IMR-90 (cell line): ENCODE data around the gene HOXD9. TPM values are rescaled to one million over a fixed set of nuclear protein-coding genes. Genes with fewer than 3 reads are reported as not detected.

Experiments
- ATAC-seq: fragments of 200-7000 bp; cut with Tn5 transposase; 2 replicates; pipeline ENCODE4 v1.9.1; 2020; ENCODE audit warnings: low read depth, mild to moderate bottlenecking, moderate library complexity
- BruUV-seq: library from RNA; stranded (reverse); fragments of 400-500 nt; replicated peaks from 2 replicates; lab custom pipeline; 2021; lab: Mats Ljungman, UMichigan
- CTCF ChIA-PET: fragments of 300-600 bp; formaldehyde crosslinking; extraction: SDS; loops from one replicate; lab custom pipeline; 2021; ENCODE audit warnings: antibody characterized with exemption; lab: Yijun Ruan, JAX
- POLR2A ChIA-PET: fragments of 300-600 bp; sonication (Branson Sonifier 250); formaldehyde crosslinking; loops from one replicate; lab custom pipeline; 2022; ENCODE audit warnings: antibody characterized with exemption; ENCODE audit not compliant: unreplicated experiment; lab: Charles Lee
- DNase-seq: peaks from one replicate; pipeline ENCODE4 v3.0.0; 2013
- H2AFZ ChIP-seq: replicated peaks from 2 replicates; pipeline ENCODE3; 2013; ENCODE audit warnings: low read length, mild to moderate bottlenecking; ENCODE audit not compliant: poor library complexity
- H2AK5ac ChIP-seq: 2 replicates; pipeline ENCODE4 v1.6.1; 2013; ENCODE audit warnings: low read depth, low read length, inconsistent platforms
- H2AK9ac ChIP-seq: replicated peaks from 2 replicates; pipeline ENCODE3; 2013; ENCODE audit warnings: mild to moderate bottlenecking, low read depth, low read length, moderate library complexity; ENCODE audit not compliant: poor library complexity
- H2BK120ac ChIP-seq: 2 replicates; pipeline ENCODE4 v1.6.1; 2013; ENCODE audit warnings: low read depth, low read length, inconsistent platforms
- H2BK15ac ChIP-seq: 3 replicates; pipeline ENCODE4 v1.6.1; 2013; ENCODE audit warnings: low read depth, low read length, inconsistent platforms
- H2BK20ac ChIP-seq: 2 replicates; pipeline ENCODE4 v1.6.1; 2013; ENCODE audit warnings: low read depth, mild to moderate bottlenecking, inconsistent platforms, low read length, moderate library complexity
- H2BK5ac ChIP-seq: 2 replicates; pipeline ENCODE4 v1.6.1; 2013; ENCODE audit warnings: mild to moderate bottlenecking, low read depth, low read length, inconsistent platforms; ENCODE audit not compliant: poor library complexity, severe bottlenecking
- H3K14ac ChIP-seq: replicated peaks from 2 replicates; pipeline ENCODE4 v1.6.1; 2013; ENCODE audit warnings: low read depth, low read length, inconsistent platforms
- H3K18ac ChIP-seq: 2 replicates; pipeline ENCODE4 v1.6.1; 2013; ENCODE audit warnings: low read depth, low read length, control low read depth
- H3K23ac ChIP-seq: 2 replicates; pipeline ENCODE4 v1.6.1; 2013; ENCODE audit warnings: low read depth, low read length, inconsistent platforms
- H3K27ac ChIP-seq: 2 replicates; pipeline ENCODE4 v1.5.1; 2013; ENCODE audit warnings: mild to moderate bottlenecking, control low read depth, low read length; ENCODE audit not compliant: insufficient read depth
- H3K27me3 ChIP-seq: 2 replicates; pipeline ENCODE4 v1.6.1; 2013; ENCODE audit warnings: low read length; ENCODE audit not compliant: control insufficient read depth, insufficient read depth
- H3K36me3 ChIP-seq: 2 replicates; pipeline ENCODE4 v1.6.1; 2013; ENCODE audit warnings: low read length, mixed read lengths; ENCODE audit not compliant: control insufficient read depth, insufficient read depth
- H3K4ac ChIP-seq: 2 replicates; pipeline ENCODE4 v1.6.1; 2013; ENCODE audit warnings: low read depth, low read length, inconsistent platforms
- H3K4me1 ChIP-seq: 2 replicates; pipeline ENCODE4 v1.6.1; 2013; ENCODE audit warnings: low read length, mixed read lengths; ENCODE audit not compliant: control insufficient read depth, insufficient read depth
- H3K4me2 ChIP-seq: 2 replicates; pipeline ENCODE4 v1.6.1; 2013; ENCODE audit warnings: low read depth, mild to moderate bottlenecking, control low read depth, low read length, moderate library complexity
- H3K4me3 ChIP-seq: 2 replicates; pipeline ENCODE4 v1.5.1; 2013; ENCODE audit warnings: low read depth, mild to moderate bottlenecking, control low read depth, low read length, moderate library complexity; ENCODE audit not compliant: insufficient read depth
- H3K56ac ChIP-seq: 2 replicates; pipeline ENCODE4 v1.6.1; 2013; ENCODE audit warnings: low read length, inconsistent platforms; ENCODE audit not compliant: insufficient read depth; ENCODE audit errors: extremely low read depth
- H3K79me1 ChIP-seq, 2 experiments: 2 replicates each; pipeline ENCODE4 v1.6.1; 2013; ENCODE audit warnings: low read length in 2 of 2, inconsistent platforms in 1 of 2, low read depth in 1 of 2
- H3K9ac ChIP-seq: 2 replicates; pipeline ENCODE4 v1.6.1; 2013; ENCODE audit warnings: low read depth, low read length, control low read depth
- H3K9me1 ChIP-seq: 2 replicates; pipeline ENCODE4 v1.6.1; 2013; ENCODE audit warnings: low read length, inconsistent platforms; ENCODE audit not compliant: insufficient read depth
- H3K9me3 ChIP-seq: 2 replicates; pipeline ENCODE4 v1.6.1; 2013; ENCODE audit warnings: low read length; ENCODE audit not compliant: control insufficient read depth, insufficient read depth
- H4K20me1 ChIP-seq: 2 replicates; pipeline ENCODE4 v1.6.1; 2013; ENCODE audit warnings: low read length, inconsistent platforms; ENCODE audit not compliant: insufficient read depth
- H4K5ac ChIP-seq: 2 replicates; pipeline ENCODE4 v1.6.1; 2013; ENCODE audit warnings: mild to moderate bottlenecking, low read depth, low read length, control low read depth
- H4K8ac ChIP-seq, 2 experiments: 2 replicates each; pipeline ENCODE4 v1.6.1; 2013; ENCODE audit warnings: low read depth in 2 of 2, low read length in 2 of 2, control low read depth in 1 of 2, inconsistent platforms in 1 of 2
- H4K91ac ChIP-seq: 2 replicates; pipeline ENCODE4 v1.6.1; 2013; ENCODE audit warnings: low read depth, low read length, inconsistent platforms; ENCODE audit not compliant: insufficient read depth
- BHLHE40 ChIP-seq: fragments of 150-350 bp; IDR thresholded peaks from 2 replicates; pipeline ENCODE4 v1.6.1; 2016; ENCODE audit warnings: mild to moderate bottlenecking, low read depth, low read length
- CEBPB ChIP-seq: IDR thresholded peaks from 2 replicates; pipeline ENCODE4 v1.6.1; 2012; ENCODE audit warnings: low read depth, low read length, improper control_type of control experiment
- MAFK ChIP-seq: IDR thresholded peaks from 2 replicates; pipeline ENCODE4 v1.6.1; 2012; ENCODE audit warnings: low read depth, low read length, improper control_type of control experiment
- MAZ ChIP-seq: IDR thresholded peaks from 2 replicates; pipeline ENCODE4 v1.6.1; 2012; ENCODE audit warnings: low read depth, mild to moderate bottlenecking, low read length, improper control_type of control experiment, moderate library complexity, borderline replicate concordance
- MXI1 ChIP-seq: IDR thresholded peaks from 2 replicates; pipeline ENCODE4 v1.6.1; 2012; ENCODE audit warnings: low read depth, mild to moderate bottlenecking, low read length, moderate library complexity, borderline replicate concordance
- NFE2L2 ChIP-seq: fragments of 150-350 bp; IDR thresholded peaks from 2 replicates; pipeline ENCODE4 v1.6.1; 2016; ENCODE audit warnings: low read depth, mild to moderate bottlenecking, low read length
- POLR2A ChIP-seq: IDR thresholded peaks from 2 replicates; pipeline ENCODE4 v1.6.1; 2012; ENCODE audit warnings: mild to moderate bottlenecking, low read depth, low read length
- RAD21 ChIP-seq: IDR thresholded peaks from 2 replicates; pipeline ENCODE4 v1.6.1; 2012; ENCODE audit warnings: low read length, improper control_type of control experiment
- RCOR1 ChIP-seq: IDR thresholded peaks from 2 replicates; pipeline ENCODE4 v1.6.1; 2012; ENCODE audit warnings: mild to moderate bottlenecking, low read length, improper control_type of control experiment; ENCODE audit not compliant: insufficient replicate concordance
- RFX5 ChIP-seq: IDR thresholded peaks from 2 replicates; pipeline ENCODE4 v1.8.0; 2012; ENCODE audit warnings: low read depth, mild to moderate bottlenecking, low read length, moderate library complexity
- SMC3 ChIP-seq: fragments of 150-350 bp; IDR thresholded peaks from 2 replicates; pipeline ENCODE4 v1.6.1; 2016; ENCODE audit warnings: low read depth, mild to moderate bottlenecking, antibody characterized with exemption, low read length, moderate library complexity
- WGBS, 2 experiments: methylation state at CpG; one replicate each; pipeline versions ENCODE4 v1.1.5 to v1.1.7; 2013; ENCODE audit warnings: missing lambda C conversion rate in 2 of 2; ENCODE audit not compliant: insufficient read length in 1 of 2; ENCODE audit errors: extremely low coverage in 2 of 2; 5-methylcytosine and 5-hydroxymethylcytosine counted together
- dilution Hi-C: fragments of 300-500 bp; cut with HindIII; formaldehyde crosslinking; loops from one replicate; pipeline ENCODE4 v1.14.3; 2018; ENCODE audit warnings: low sequenced_read_pairs; ENCODE audit not compliant: unreplicated experiment
- in situ Hi-C: fragments of 300-500 bp; cut with MboI; formaldehyde crosslinking; loops from 3 replicates; pipeline ENCODE4 v1.14.3; 2019; ENCODE audit warnings: low sequenced_read_pairs, inconsistent platforms, mixed read lengths
- intact Hi-C: fragments of 100-400 bp; cut with micrococcal nuclease; formaldehyde crosslinking; loops from 2 replicates; pipeline ENCODE4 v1.10.0; 2022
- polyA plus RNA-seq, 3 experiments: library from polyadenylated mRNA; depleted of rRNA; stranded (reverse); fragments of >200 nt; gene quantifications; 2 replicates each; pipeline ENCODE4 v1.2.3, GENCODE V29; 2012; ENCODE audit warnings: low replicate concordance in 1 of 3
- total RNA-seq: library from RNA; depleted of rRNA; stranded (reverse); fragments of >200 nt; gene quantifications from 2 replicates; pipeline ENCODE4 v1.2.3, GENCODE V29; 2012
- TF ChIP-seq, protein P1 (sequence below): fragments of 150-350 bp; IDR thresholded peaks from 2 replicates; pipeline ENCODE4 v1.6.1; 2016; ENCODE audit warnings: low read depth, mild to moderate bottlenecking, low read length, moderate library complexity, borderline replicate concordance
- TF ChIP-seq, protein P2 (sequence below): conservative IDR thresholded peaks from 2 replicates; pipeline ENCODE4 v1.5.1; 2012; ENCODE audit warnings: mild to moderate bottlenecking, low read depth, low read length, improper control_type of control experiment

The HOXD9 gene
- total and polyA plus RNA-seq, 2 of the 4 experiments (the other 2 are of a cell fraction): not detected

DNA sequence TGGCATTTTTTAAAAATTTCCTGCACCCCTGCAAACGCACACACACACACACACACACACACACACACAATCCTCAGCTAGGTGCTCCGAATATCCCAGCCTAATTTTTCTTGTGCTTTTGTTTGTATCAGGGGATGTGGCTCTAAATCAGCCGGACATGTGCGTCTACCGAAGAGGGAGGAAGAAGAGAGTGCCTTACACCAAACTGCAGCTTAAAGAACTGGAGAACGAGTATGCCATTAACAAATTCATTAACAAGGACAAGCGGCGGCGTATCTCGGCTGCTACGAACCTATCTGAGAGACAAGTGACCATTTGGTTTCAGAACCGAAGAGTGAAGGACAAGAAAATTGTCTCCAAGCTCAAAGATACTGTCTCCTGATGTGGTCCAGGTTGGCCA is 28.2 kb upstream of the HOXD9 start:
- intact Hi-C loops: loop anchor here (10.0 kb wide), 1 partner anchor 1390 kb away; no protein-coding TSS in a partner anchor
- H3K27ac ChIP-seq: no peak overlapping the region
- no peak overlapping the region for H2BK15ac ChIP-seq
- no peak overlapping the region for H2AFZ ChIP-seq
- TF ChIP-seq NFE2L2 (no peak), CEBPB (no peak), RAD21 (no peak), MAFK (no peak), MXI1 (no peak), MAZ (no peak), BHLHE40 (no peak), POLR2A (no peak), SMC3 (no peak), RCOR1 (no peak), RFX5 (no peak)
- TF ChIP-seq, protein P1, sequence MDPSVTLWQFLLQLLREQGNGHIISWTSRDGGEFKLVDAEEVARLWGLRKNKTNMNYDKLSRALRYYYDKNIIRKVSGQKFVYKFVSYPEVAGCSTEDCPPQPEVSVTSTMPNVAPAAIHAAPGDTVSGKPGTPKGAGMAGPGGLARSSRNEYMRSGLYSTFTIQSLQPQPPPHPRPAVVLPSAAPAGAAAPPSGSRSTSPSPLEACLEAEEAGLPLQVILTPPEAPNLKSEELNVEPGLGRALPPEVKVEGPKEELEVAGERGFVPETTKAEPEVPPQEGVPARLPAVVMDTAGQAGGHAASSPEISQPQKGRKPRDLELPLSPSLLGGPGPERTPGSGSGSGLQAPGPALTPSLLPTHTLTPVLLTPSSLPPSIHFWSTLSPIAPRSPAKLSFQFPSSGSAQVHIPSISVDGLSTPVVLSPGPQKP: no peak
- TF ChIP-seq, protein P2, sequence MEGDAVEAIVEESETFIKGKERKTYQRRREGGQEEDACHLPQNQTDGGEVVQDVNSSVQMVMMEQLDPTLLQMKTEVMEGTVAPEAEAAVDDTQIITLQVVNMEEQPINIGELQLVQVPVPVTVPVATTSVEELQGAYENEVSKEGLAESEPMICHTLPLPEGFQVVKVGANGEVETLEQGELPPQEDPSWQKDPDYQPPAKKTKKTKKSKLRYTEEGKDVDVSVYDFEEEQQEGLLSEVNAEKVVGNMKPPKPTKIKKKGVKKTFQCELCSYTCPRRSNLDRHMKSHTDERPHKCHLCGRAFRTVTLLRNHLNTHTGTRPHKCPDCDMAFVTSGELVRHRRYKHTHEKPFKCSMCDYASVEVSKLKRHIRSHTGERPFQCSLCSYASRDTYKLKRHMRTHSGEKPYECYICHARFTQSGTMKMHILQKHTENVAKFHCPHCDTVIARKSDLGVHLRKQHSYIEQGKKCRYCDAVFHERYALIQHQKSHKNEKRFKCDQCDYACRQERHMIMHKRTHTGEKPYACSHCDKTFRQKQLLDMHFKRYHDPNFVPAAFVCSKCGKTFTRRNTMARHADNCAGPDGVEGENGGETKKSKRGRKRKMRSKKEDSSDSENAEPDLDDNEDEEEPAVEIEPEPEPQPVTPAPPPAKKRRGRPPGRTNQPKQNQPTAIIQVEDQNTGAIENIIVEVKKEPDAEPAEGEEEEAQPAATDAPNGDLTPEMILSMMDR: no peak
- no peak overlapping the region for H3K9ac ChIP-seq
- peaks cover 9% of the 10 kb centered on the region for H3K9me3 ChIP-seq
- ChIA-PET POLR2A (no interaction called here), CTCF (interaction anchor here (1.5 kb wide), 1 partner anchor 404 kb away, joined by 5 read pairs; no protein-coding TSS in a partner anchor)
- no peaks in the 10 kb centered on the region for H3K79me1 ChIP-seq
- H3K18ac ChIP-seq: no peak overlapping the region
- H3K23ac ChIP-seq: no peak overlapping the region
- H3K4ac ChIP-seq: no peak overlapping the region
- no peaks in the 10 kb centered on the region for H3K36me3 ChIP-seq
- H3K56ac ChIP-seq: no peak overlapping the region
- peaks cover 3% of the 10 kb centered on the region; the same call in 1 of the 2 replicates for H3K4me1 ChIP-seq
- H2BK5ac ChIP-seq: no peak overlapping the region
- H3K14ac ChIP-seq: no peak overlapping the region
- no peak overlapping the region for H3K4me3 ChIP-seq
- ATAC-seq: no peak
- no peak overlapping the region for H2AK9ac ChIP-seq
- no peaks in the 10 kb centered on the region for H4K20me1 ChIP-seq
- no peak for DNase-seq
- no TSS peak for BruUV-seq
- H4K8ac ChIP-seq: no peak overlapping the region
- in situ Hi-C loops: loop anchor here (10.0 to 25.0 kb wide), 4 partner anchors 410 to 1357 kb away; no protein-coding TSS in a partner anchor
- WGBS, 2 experiments: no CpG with 5 or more reads among the region's 12 CpGs
- H4K91ac ChIP-seq: no peak overlapping the region
- H3K9me1 ChIP-seq: no peaks in the 10 kb centered on the region
- H2BK20ac ChIP-seq: no peak overlapping the region
- H3K4me2 ChIP-seq: no peak overlapping the region
- dilution Hi-C loops: no loop called here
- no peak overlapping the region for H4K5ac ChIP-seq
- no peak overlapping the region for H2AK5ac ChIP-seq
- peaks cover 90% of the 10 kb centered on the region for H3K27me3 ChIP-seq
- H2BK120ac ChIP-seq: no peak overlapping the region
